ENCODE measurements around the gene KCNJ13. TPM values are rescaled to one million over a fixed set of nuclear protein-coding genes. Genes with fewer than 3 reads are reported as not detected.

The KCNJ13 gene
- total RNA-seq, 1 experiment from 2014 or later: 0.59 TPM

GRCh38 chr2:232791518-232791917 lies 15.2 kb upstream of the KCNJ13 start:
- TF ChIP-seq CTCF (IDR thresholded peaks at IDR 0.05; ENCODE audit: insufficient read depth in 1 of 2, low read depth in 1 of 2, low read length in 1 of 2, severe bottlenecking in 1 of 2, unreplicated experiment in 1 of 2): no peak
- peaks cover 2% of the 10 kb centered on the region; the same call in 1 of the 2 replicates for H3K36me3 ChIP-seq (ENCODE audit: control insufficient read depth, insufficient read depth, low read length)
- CTCF ChIA-PET: no interaction called here
- intact Hi-C loops (cut with micrococcal nuclease; ENCODE audit: unreplicated experiment): no loop called here
- Mint-ChIP-seq H3K9me3 (ENCODE audit: unreplicated experiment) (no peaks in the 10 kb centered on the region), H3K4me3 (ENCODE audit: unreplicated experiment) (no peak overlapping the region), H3K4me1 (ENCODE audit: low read depth, unreplicated experiment) (no peaks in the 10 kb centered on the region), H3K36me3 (ENCODE audit: insufficient read depth, unreplicated experiment) (peaks cover 54% of the 10 kb centered on the region), H3K27ac (ENCODE audit: unreplicated experiment) (no peak overlapping the region), H3K27me3 (ENCODE audit: insufficient read depth, unreplicated experiment) (no peaks in the 10 kb centered on the region)
- no peaks in the 10 kb centered on the region for H3K9me3 ChIP-seq
- DNase-seq: no peak
- no peaks in the 10 kb centered on the region for H3K4me1 ChIP-seq
- no peak overlapping the region for H3K4me3 ChIP-seq (ENCODE audit: low read depth, low read length)
- POLR2A ChIA-PET: no interaction called here
- no peaks in the 10 kb centered on the region for H3K27me3 ChIP-seq (replicated peaks; ENCODE audit: control insufficient read depth, insufficient read depth, low read length)
- BruUV-seq (replicated peaks): no TSS peak

- Histone ChIP-seq H3K9me3 (no peaks in the 10 kb centered on the region), H3K4me1 (no peaks in the 10 kb centered on the region), H3K36me3 (ENCODE audit: control insufficient read depth, insufficient read depth, low read length) (peaks cover 2% of the 10 kb centered on the region; the same call in 1 of the 2 replicates), H3K27me3 (replicated peaks; ENCODE audit: control insufficient read depth, insufficient read depth, low read length) (no peaks in the 10 kb centered on the region), H3K4me3 (ENCODE audit: low read depth, low read length) (no peak overlapping the region)
- intact Hi-C loops (cut with micrococcal nuclease; ENCODE audit: unreplicated experiment): no loop called here
- no peak for DNase-seq
- CTCF ChIA-PET: no interaction called here
- H3K27ac Mint-ChIP-seq (ENCODE audit: unreplicated experiment): peak overlapping the region; percentile 47
- H3K4me3 Mint-ChIP-seq (ENCODE audit: unreplicated experiment): no peak overlapping the region
- H3K36me3 Mint-ChIP-seq (ENCODE audit: insufficient read depth, unreplicated experiment): peaks cover 35% of the 10 kb centered on the region
- no TSS peak for BruUV-seq (replicated peaks)
- H3K4me1 Mint-ChIP-seq (ENCODE audit: low read depth, unreplicated experiment): no peaks in the 10 kb centered on the region
- no peaks in the 10 kb centered on the region for H3K27me3 Mint-ChIP-seq (ENCODE audit: insufficient read depth, unreplicated experiment)
- POLR2A ChIA-PET: no interaction called here
- TF ChIP-seq CTCF (IDR thresholded peaks at IDR 0.05; ENCODE audit: insufficient read depth in 1 of 2, low read depth in 1 of 2, low read length in 1 of 2, severe bottlenecking in 1 of 2, unreplicated experiment in 1 of 2): no peak
- H3K9me3 Mint-ChIP-seq (ENCODE audit: unreplicated experiment): no peaks in the 10 kb centered on the region
These were observed 12.7 kb upstream of the KCNJ13 start for GRCh38 chr2:232789082-232789481.

GRCh38 chr2:232787806-232788205 lies 11.4 kb upstream of the KCNJ13 start:
- POLR2A ChIA-PET: no interaction called here
- H3K27ac Mint-ChIP-seq (ENCODE audit: unreplicated experiment): no peak overlapping the region

More at GRCh38 chr2:232787806-232788205, 11.4 kb upstream of the KCNJ13 start:
- H3K27me3 Mint-ChIP-seq (ENCODE audit: insufficient read depth, unreplicated experiment): no peaks in the 10 kb centered on the region
- Histone ChIP-seq H3K4me3 (ENCODE audit: low read depth, low read length) (no peak overlapping the region), H3K27me3 (replicated peaks; ENCODE audit: control insufficient read depth, insufficient read depth, low read length) (no peaks in the 10 kb centered on the region), H3K36me3 (ENCODE audit: control insufficient read depth, insufficient read depth, low read length) (peaks cover 2% of the 10 kb centered on the region; the same call in 1 of the 2 replicates), H3K9me3 (no peaks in the 10 kb centered on the region), H3K4me1 (no peaks in the 10 kb centered on the region)
- H3K4me3 Mint-ChIP-seq (ENCODE audit: unreplicated experiment): no peak overlapping the region
- intact Hi-C loops (cut with micrococcal nuclease; ENCODE audit: unreplicated experiment): no loop called here
- CTCF ChIA-PET: no interaction called here
- no TSS peak for BruUV-seq (replicated peaks)
- DNase-seq: no peak
- H3K4me1 Mint-ChIP-seq (ENCODE audit: low read depth, unreplicated experiment): no peaks in the 10 kb centered on the region
- no peaks in the 10 kb centered on the region for H3K9me3 Mint-ChIP-seq (ENCODE audit: unreplicated experiment)
- no peak for TF ChIP-seq CTCF (IDR thresholded peaks at IDR 0.05; ENCODE audit: insufficient read depth in 1 of 2, low read depth in 1 of 2, low read length in 1 of 2, severe bottlenecking in 1 of 2, unreplicated experiment in 1 of 2)
- H3K36me3 Mint-ChIP-seq (ENCODE audit: insufficient read depth, unreplicated experiment): peaks cover 39% of the 10 kb centered on the region
